ENCODE measurements around the gene ABHD16A. TPM values are rescaled to one million over a fixed set of nuclear protein-coding genes. Genes with fewer than 3 reads are reported as not detected.
"Not testable (repeated sequence)": the region's sequence is repeated elsewhere in the genome, so short reads cannot be mapped to it uniquely, and the experiment has no call there.

The ABHD16A gene
- total RNA-seq, 1 donor from 2014 or later: 26.9 TPM

DNA sequence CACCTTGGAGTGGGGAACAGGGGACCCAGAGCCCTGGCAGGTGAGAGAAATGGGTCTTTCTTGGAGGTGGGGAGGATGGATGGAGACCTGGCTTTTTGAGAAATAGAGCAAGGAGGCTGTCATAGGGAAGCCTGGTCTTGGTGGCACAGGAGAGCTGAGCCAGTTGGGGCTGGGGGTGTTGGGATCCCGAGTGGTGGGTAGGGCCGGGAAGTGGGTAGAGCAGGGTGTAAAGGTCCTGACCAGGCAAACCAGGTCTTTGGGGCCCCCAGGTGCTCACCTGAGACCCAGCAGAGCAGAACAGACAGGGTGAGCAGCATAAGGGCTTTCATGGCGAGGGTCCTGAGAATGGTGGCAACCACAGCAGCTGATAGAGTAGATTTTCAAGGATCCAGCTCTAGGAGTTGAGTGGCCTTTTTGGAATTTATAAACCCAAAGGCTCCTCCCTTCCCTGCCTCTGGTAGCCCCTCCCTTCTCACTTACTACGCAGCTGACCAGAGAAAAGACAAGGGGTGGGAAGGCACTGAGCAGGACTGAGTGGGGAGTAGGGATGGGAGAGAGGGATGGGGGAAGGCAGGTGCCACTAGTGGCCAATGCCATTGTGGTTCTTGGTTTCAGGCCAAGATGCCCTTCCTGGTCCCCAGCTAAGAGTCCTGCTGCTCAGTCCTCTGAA, 18.4 kb upstream of the ABHD16A start, which contains the start of gene LY6G6C:
LY6G6C (minus strand) TSS at position 396 of the 670 bp plus-strand sequence; CDS start at position 329, 67 bp downstream.
- DNase-seq (ENCODE audit: missing footprints) (no peak), ATAC-seq (no peak)

DNA sequence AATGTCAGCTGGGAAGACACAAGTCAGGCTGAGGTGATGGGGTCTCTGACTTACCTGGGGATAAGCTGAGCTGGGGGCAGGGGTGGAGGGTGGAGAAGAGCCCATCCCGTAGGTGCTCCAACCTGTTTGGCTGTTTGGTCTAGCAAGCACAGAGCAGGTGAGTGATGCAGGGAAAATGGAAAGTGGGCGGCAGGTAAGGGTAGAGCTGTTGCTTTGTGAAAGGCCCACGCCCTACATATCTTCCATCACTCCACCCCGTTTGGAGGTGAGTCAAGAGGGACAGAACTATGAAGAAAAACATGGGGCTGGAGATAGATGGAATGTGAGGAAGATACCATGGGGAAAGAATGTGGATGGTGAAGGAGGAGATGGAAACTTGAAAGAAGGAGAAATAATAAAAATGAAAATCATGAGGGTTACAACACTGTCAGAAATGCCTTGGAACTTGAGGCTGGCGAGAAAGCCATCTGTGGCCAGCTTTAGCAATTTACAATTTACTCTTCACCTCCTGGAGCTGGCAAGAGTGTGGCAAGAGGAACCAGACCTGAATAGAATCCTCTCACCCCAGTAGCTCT, 17.2 kb upstream of the ABHD16A start:
- intact Hi-C loops (cut with DNase I): no loop called here
- ATAC-seq: no peak

More for the DNA sequence above, 18.4 kb upstream of the ABHD16A start, which contains the start of gene LY6G6C:
- intact Hi-C loops (cut with DNase I): no loop called here

DNA sequence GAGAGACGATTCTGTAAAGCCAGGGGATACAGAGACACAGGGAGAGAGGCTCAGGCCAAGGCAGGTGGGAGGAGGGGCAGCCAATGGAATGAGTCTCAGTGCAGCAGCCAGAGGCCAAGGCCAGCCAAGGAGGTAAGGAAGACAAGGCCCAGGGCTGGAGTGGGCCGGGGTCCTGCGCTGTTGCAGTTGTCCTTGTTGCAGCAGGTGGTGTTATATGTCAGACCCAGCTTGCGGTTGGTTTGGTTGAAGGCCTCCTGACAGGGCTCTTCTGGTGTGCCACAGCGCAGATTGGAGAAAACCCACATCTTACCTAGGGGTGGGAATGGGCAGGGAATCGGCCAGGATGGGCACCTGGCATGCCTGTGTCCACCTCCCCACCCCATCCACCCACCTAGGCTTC, 15.9 kb upstream of the ABHD16A start:
- ATAC-seq (no peak), DNase-seq (ENCODE audit: missing footprints) (no peak)
- intact Hi-C loops (cut with DNase I): no loop called here

More for the DNA sequence above, 17.2 kb upstream of the ABHD16A start:
- no peak for DNase-seq (ENCODE audit: missing footprints)

DNA sequence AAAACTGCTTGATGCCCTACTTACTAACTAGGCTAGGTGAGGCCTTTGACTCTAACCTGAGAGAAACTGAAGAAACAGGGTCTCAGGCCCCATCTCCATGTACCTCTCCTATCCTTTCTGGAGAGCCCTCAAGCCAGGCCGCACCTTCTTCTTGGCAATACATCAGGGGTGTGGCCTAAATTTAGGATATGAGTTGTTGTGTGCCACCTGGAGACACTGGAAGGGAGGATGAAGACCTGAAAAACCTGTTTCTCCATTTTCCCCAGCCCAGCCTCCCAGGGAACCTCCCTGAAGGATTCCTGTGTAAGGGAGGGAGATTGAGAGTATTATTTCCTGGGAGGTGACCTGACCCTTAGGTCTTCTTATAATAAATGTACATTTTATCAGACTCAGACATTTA, 15.1 kb upstream of the ABHD16A start:
- ATAC-seq (no peak), DNase-seq (ENCODE audit: missing footprints) (no peak)
- intact Hi-C loops (cut with DNase I): no loop called here

DNA sequence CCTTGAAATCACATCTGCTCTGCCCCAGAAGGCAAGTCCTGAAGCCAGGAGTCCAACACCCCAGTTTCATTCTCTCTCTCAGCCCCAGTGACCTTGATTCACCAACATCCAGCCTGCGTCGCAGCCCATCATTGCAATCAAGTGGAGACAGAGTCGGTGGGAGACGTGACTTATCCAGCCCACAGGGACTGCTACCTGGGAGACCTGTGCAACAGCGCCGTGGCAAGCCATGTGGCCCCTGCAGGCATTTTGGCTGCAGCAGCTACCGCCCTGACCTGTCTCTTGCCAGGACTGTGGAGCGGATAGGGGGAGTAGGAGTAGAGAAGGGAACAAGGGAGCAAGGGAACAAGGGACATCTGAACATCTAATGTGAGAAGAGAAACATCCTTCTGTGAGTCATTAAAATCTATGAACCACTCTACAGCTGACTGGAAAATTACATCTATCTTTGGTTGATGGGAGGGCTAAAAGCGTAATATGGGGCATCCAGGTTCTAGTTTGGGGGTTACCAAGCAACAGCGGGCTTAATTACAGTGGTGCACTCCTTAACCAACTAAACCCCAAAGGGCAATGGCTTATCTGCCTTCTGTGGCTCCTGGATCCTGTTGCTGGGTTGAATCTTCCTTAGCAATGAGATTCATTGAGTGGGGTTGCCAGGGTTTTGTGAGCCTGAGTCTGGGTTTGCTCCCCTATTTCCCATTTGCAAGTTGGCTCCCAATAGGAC, 14.5 kb upstream of the ABHD16A start:
- ATAC-seq (no peak), DNase-seq (ENCODE audit: missing footprints) (peak; percentile 44)
- intact Hi-C loops (cut with DNase I): no loop called here

DNA sequence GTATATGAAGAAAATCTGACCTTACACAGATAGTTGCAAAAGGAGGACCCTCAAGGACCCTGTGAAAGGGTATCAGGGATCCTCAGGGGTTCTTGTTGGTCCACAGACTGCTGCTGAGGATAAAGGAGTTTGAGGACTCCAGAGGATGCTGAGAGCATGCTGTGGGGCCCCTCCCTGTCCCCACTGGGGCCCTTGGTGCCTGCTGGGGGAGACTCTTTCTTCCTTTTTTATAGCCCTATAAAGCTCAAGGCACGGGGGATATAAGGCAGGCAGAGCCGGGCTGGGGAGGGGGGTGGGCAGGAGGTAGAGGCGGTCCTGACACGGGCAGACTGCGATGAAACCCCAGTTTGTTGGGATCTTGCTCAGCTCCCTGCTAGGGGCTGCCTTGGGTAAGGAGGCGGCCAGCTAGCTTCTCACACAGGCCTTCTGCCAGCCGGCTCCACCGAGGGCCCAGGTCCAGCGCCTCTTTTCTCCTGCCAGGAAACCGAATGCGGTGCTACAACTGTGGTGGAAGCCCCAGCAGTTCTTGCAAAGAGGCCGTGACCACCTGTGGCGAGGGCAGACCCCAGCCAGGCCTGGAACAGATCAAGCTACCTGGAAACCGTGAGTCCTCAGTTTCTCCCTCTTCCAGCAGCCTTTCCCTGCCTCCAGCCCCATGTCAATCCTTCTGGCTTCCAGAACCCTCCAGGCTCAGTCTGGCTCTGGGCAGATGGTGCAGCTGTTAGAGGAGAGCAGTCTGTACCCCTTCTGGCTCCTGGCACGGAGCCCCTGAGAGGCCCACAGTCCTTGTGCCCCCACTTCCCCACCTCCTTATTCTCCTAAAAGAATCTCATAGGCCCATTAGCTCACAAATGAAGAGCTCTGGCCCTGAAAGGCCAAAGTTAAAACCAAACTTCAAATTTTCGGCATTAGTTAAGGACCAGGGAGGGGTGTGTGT, 12.2 kb upstream of the ABHD16A start, which contains the start of gene LY6G6D:
LY6G6D (plus strand) TSS at position 327 of the 937 bp plus-strand sequence; CDS start at position 335, 8 bp downstream.
- no peak for DNase-seq (ENCODE audit: missing footprints)
- no peak for ATAC-seq
- intact Hi-C loops (cut with DNase I): no loop called here

DNA sequence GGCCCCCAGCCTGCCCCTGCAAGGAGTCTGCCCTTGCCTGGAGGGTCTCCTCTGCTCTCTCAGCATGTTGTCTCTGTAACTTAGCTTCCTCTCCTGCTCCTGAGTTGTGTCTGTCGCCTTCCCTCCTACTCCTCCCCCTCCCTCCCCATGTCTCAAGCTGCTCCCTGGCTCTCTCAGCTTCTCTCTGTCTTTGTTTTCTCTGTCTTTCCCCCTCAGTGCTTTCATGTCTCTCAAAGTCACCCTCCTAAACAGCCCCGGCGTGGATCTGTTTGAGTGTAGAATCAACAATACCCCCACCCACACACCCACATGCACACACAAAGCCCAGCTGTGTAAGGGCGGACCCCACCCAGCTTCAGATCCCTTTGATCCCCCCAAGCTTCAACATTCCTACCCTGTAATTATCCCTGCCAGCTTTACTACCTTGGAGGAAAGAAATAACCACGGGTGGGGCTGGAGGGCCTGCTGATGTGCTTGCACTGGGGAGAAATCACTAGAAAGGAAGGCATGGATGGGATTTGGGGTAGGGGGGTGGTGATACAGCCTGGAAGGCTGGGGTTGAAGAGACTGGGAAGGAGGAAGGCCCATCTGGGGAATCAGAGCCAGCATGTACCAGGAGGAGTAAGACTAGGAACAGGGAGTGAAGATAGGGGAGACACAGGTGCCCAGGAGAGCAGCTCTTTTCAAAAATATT, 11.0 kb upstream of the ABHD16A start:
- DNase-seq (ENCODE audit: missing footprints): no peak
- intact Hi-C loops (cut with DNase I): no loop called here
- ATAC-seq: no peak

DNA sequence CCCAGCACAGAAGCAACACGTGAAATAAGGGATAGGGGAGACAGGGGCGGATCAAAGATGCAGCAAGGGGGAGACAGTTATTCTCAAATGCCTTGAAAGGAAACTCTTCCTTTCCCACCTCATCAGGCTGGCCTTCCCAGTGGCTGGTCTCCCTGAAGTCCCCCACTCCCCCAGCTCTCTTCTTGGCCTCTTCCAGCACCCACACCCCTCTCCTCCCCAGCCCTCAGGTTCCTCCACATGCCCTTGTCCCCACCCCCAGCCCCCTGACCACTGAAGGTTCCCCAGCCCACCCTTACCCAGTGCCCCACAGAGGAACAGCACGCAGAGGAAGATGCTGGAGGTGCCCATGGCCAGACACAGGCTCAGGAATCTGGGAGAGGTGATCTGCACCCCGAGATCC, 10.3 kb upstream of the ABHD16A start:
- no peak for ATAC-seq
- intact Hi-C loops (cut with DNase I): no loop called here
- no peak for DNase-seq (ENCODE audit: missing footprints)

DNA sequence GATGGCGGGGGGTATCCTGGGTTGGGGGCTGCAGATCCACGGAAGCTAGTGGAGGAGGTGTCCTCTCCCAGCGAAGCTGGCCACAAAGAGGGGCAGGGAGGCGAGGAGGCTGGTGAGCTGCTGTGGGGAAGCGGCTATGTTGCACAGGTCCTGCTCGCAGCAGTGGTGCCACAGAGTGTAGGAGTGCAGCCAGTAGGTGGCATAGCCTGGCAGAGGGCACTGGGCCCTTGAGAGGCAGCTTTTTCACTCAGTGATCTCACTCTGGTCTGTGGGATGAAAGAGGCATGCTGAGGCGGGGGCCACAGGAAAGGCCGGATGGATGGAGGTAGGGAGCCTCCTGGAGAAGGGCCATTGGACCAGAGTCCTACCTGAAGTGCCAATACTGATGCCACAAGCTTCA, 9.2 kb upstream of the ABHD16A start:
- intact Hi-C loops (cut with DNase I): no loop called here
- DNase-seq (ENCODE audit: missing footprints): no peak
- peak; percentile 59 for ATAC-seq

DNA sequence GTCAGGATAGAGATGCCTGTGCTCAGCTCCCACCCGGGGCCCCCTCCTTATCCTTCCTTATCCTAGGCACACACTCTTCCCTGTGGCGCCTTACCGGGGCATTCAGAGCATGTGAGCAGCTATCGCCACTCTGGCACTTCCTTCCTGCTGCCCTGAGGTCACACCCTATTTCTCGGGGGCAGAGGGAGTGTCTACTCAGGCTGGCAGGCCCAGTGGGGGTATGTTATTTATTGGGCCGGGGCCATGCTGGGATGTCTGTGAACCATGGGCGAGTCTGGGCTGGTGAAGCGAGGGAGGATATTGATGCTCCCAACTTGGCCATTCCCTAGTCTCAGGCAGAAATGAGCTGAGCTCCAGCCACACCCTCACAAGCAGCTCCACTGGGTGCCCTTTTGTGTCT, 8.1 kb upstream of the ABHD16A start:
- ATAC-seq: no peak
- DNase-seq (ENCODE audit: missing footprints): no peak
- intact Hi-C loops (cut with DNase I): no loop called here

DNA sequence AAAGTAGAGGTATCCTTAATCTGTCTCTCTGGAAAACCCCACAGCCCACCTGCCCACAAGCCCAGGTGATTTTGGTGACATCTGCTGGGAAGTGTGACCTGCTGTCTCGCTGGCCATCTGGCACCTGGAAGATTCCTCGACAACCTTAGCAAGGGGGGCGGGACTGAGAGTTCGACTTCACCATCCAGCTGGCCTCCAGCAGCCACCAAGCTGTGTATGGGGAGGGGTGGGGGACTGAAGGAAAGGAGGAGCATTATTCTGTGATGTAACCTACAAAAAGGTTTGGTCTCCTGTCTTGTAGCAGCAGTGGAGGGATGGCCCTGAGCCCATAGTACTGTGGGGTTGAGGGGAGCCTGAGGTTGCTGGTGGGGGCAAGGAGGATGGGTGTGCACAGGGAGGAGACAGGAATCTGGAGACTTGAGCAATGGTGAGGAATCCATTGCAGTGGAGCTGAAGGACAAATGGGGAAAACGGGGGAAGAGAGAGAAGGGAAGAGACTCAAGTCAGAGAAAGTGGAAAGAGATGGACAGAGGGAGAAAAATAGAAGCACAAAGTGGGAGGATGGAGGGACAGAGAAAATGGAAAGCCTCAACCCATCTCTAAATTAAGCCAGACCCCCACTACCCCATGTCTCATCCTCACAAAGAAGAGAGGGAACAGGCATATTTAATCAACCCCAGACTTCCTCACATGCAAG, 7.5 kb upstream of the ABHD16A start:
- DNase-seq (ENCODE audit: missing footprints) (no peak), ATAC-seq (no peak)
- intact Hi-C loops (cut with DNase I): no loop called here

DNA sequence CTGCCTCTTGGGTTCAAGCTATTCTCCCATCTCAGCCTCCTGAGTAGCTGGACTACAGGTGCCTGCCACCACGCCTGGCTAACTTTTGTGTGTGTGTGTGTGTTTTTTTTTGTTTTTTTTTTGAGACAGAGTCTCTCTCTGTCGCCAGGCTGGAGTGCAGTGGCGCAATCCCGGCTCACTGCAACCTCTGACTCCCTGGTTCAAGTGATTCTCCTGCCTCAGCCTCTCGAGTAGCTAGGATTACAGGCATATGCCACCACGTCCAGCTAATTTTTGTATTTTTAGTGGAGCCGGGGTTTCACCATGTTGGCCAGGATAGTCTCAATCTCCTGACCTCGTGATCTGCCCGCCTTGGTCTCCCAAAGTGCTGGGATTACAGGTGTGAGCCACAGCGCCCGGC, 6.0 kb upstream of the ABHD16A start:
- intact Hi-C loops (cut with DNase I); ATAC-seq; DNase-seq (ENCODE audit: missing footprints): not testable (repeated sequence)

DNA sequence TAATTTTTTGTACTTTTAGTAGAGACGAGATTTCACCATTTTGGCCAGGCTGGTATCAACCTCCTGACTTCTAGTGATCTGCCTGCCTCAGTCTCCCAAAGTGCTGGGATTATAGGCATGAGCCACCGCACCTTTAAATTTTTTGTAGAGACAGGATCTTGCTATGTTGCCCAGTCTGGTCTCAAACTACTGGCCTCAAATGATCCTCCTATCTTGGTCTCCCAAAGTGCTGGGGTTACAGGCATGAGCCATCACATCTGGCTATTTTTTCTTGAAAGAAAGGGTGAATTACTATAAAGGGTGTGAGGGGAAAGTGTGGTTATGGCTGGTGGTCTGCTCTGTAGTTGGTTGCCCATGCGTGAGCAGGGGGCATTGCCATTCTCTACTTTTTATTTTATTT, 5.1 kb upstream of the ABHD16A start:
- ATAC-seq: no peak
- intact Hi-C loops (cut with DNase I): no loop called here
- DNase-seq (ENCODE audit: missing footprints): no peak

DNA sequence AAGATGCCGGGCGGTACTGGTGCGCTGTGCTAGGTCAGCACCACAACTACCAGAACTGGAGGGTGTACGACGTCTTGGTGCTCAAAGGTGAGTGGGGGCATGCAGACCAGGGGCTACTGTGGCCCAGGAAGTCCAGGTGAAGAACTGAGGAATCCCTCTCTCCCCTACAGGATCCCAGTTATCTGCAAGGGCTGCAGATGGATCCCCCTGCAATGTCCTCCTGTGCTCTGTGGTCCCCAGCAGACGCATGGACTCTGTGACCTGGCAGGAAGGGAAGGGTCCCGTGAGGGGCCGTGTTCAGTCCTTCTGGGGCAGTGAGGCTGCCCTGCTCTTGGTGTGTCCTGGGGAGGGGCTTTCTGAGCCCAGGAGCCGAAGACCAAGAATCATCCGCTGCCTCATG, 4.6 kb upstream of the ABHD16A start:
- DNase-seq (ENCODE audit: missing footprints) (no peak), ATAC-seq (no peak)

DNA sequence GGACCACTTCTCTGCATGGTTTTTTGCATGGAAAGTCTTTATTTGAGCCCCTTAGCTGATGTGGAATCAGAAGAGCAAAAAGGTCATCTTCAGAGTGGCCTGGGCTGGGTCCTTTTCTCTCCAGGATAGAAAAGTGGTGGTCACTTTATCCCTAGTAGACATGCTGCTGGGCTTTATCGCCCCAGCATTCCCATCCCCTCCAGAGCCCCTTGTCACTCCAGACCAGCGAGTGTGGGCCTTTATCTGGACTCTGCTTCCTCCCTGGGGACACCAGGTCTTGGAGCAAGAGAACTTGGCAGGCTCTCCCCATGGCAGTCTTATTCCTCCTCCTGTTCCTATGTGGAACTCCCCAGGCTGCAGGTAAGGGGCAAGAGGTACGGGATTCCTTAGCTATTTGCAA, 3.5 kb upstream of the ABHD16A start, which contains the start of gene LY6G6F:
LY6G6F (plus strand) TSS at position 268 of the 400 bp plus-strand sequence; CDS start at position 309, 41 bp downstream.
- ATAC-seq (no peak), DNase-seq (ENCODE audit: missing footprints) (no peak)
- intact Hi-C loops (cut with DNase I): no loop called here

More for the DNA sequence above, 4.6 kb upstream of the ABHD16A start:
- intact Hi-C loops (cut with DNase I): no loop called here

DNA sequence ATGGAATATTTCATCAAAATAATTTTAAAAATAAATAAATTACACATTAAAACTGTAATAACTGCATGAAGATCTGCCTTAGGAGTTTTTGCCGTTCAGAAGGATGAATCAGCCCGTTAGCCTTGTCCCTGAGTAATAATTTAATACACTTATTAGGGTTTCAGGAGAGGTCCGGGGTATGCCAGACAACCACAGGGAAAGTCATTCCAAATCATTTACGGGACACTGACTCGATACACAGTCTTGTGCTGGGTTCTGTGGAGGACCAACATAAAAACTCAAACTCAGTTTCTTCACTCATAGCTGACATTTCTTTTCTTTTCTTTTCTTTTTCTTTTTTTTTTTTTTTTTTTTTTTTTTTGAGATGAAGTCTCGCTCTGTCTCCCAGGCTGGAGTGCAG, 2.8 kb upstream of the ABHD16A start:
- intact Hi-C loops (cut with DNase I): no loop called here

DNA sequence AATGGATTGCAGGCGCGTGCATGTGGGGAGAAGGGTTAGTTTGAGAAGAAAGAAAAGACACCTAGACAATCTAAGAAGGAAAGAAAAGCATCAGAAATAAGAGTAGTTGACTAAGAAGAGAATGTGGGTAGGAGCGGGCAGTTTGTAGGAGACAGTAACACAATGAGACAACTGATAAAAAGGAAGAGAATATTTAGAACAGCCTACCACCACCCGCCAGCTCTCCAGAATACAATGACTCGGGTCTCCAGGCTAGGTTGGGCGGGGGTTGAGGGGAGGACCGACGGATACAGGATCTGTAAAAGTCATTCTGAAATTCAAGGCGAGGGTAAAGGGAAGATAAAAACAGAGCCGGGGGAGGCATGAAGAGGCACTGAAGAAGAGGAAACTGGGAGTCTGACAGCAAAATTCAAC, 712 bp downstream of the ABHD16A start:
- intact Hi-C loops (cut with DNase I): loop anchor here (2.0 to 5.0 kb wide), 3 partner anchors 28 to 80 kb away; partner anchors contain the start of genes CSNK2B and PRRC2A
- peak; percentile 9 for ATAC-seq

More for the DNA sequence above, 2.8 kb upstream of the ABHD16A start:
- DNase-seq (ENCODE audit: missing footprints) (no peak), ATAC-seq (no peak)

More for the DNA sequence above, 712 bp downstream of the ABHD16A start:
- DNase-seq (ENCODE audit: missing footprints): no peak
